NCI-H526 (cell line): ENCODE data around the gene FREY1.

Source experiments
- DNase-seq, 2 experiments: peaks; one replicate each; lab custom pipeline; 2025; lab: John Stamatoyannopoulos, UW

FREY1 gene

GRCh38 chr11:45870706-45871105 is 36.4 kb downstream of the FREY1 start:
- no peak for DNase-seq

DNA sequence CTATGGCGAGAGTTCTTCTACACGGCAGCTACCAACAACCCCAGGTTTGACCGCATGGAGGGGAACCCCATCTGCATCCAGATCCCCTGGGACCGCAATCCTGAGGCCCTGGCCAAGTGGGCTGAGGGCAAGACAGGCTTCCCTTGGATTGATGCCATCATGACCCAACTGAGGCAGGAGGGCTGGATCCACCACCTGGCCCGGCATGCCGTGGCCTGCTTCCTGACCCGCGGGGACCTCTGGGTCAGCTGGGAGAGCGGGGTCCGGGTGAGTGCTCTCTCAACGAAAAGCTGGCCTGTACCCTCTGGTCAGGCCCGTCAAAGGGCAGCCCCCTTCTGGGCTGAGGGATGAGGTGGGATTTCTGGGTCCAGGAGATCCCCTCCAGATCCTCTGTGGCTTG is 37.5 kb downstream of the FREY1 start:
- no peak for DNase-seq

GRCh38 chr11:45864041-45864440 is 43.0 kb downstream of the FREY1 start:
- DNase-seq = no peak

GRCh38 chr11:45860764-45861510 is 46.1 kb downstream of the FREY1 start:
- no peak for DNase-seq

DNA sequence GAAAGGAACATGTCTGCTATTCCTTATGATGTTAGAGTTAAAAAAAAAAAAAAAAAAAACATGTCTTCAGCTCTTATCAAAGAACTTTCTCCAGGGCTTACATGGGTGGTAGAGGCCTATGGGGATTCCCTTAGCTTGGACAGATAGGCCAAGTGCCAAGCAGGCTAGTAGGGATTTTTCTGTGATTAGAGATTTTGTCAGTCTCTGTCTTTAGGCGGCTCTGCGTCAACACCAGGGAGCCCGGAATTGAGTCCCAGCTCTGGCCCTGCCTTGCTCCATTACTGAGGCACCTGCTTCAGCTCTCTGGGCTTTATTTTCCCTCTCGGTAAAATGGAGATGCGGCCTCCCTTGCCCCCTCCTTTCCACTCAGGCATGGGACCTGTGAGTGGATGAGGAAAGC is 46.7 kb downstream of the FREY1 start:
- DNase-seq = no peak

GRCh38 chr11:45859661-45860140 is 47.4 kb downstream of the FREY1 start:
- DNase-seq = no peak

DNA sequence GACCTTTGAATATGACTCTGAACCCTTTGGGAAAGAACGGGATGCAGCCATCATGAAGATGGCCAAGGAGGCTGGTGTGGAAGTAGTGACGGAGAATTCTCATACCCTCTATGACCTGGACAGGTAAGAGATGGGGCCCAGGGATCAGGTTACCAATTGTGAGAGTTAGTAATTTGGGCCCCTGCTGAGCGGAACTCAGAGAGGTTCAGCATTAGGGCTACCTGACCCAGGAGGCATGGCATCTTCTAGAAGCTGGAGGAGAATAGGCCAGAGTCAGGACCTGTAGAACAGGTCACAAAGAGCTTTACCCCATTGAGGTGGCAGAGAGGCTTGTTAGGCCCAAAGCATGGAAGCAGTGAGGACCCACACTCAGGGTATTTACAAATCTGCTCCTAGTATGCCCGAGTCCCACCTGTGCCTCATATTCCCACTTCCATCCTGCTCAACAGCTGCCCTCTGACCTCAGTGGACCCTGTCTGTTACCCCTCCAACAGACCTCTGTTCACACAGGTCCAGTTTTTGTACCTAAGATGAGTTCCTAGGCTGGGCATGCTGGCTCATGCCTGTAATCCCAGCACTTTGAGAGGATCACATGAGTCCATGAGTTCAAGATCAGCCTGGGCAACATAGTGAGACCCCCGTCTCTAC is 48.2 kb downstream of the FREY1 start:
- no peak for DNase-seq

GRCh38 chr11:45857961-45858474 is 49.1 kb downstream of the FREY1 start:
- DNase-seq = no peak
